ENCODE data around the gene SIPA1L3.
A peak's percentile ranks its signal among the peaks of the same experiment; 100 is the strongest.
"Not testable (repeated sequence)": the region's sequence is repeated elsewhere in the genome, so short reads cannot be mapped to it uniquely, and the experiment has no call there.

The SIPA1L3 gene

DNA sequence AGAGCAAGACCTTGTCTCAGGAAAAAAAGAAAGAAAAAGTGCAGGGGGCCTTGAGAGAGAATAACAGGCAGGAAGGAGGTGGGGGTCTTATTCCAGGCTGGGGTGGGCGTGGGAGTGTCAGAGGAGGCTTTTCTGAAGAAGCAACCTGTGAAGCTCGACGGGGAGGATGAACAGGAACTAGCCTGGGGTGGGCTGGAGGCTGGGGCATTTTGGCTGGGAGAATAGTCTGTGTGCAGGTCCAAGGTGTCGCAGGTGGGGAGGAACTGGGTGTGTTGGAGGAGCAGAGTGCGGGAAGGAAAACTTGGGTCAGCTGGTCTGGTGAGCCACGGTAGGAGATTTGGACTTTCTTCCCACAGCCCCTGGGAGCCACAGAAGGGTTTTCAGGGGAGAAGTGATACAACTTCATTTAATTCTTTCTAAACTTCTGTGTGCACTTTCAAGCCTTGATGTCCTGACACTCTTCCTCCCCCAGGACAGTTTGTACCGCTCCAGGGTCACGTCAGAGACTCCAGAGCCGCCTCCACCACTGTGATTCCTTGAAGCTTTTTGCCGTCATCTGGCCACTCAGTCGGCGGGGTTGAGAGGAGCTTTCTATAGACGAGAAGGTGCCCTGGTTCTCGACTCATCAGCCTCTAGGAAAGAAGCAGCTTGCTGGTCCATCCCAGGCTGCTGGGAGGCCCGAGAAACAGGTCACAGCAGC is 138.7 kb downstream of the SIPA1L3 start:
- DNase-seq = no peak

DNA sequence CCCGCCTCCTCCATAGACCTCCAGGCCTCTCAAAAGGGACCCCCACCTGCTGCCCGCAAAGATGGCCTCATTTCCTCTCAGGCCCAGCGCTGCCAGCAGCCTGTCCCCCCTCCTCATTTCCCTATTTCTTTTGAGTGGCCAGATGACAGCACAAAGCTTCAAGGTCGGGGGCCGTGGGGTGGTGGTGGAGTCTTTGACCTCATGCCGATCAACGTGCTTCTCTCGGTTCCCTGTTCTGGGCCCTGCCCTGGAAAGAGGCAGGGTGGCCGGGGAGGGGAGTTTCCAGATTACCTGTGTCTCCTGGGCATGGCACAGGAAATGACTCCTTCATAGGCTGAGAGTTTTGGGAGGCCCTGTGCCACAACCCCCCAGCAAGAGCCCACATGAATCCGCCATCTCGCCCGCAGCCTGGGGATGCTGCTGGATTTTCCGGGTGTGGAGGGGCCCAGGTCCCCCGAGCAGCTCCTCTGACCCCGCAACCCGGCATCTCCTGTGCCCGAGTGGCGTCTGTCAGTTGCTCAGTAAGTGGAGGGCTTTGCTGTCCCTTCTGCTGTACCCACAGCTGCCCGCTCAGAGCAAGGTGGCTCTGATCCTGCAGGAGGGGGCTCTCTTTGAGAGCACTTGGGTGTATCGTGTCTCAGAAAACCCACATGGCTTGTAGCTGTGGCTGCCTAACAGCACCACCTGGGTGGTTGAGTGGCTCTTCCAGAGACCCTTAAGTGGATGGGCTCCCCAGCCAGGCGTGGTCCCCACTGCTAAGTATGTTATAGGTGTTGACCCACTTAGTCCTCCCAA is 139.4 kb downstream of the SIPA1L3 start:
- no peak for DNase-seq

DNA sequence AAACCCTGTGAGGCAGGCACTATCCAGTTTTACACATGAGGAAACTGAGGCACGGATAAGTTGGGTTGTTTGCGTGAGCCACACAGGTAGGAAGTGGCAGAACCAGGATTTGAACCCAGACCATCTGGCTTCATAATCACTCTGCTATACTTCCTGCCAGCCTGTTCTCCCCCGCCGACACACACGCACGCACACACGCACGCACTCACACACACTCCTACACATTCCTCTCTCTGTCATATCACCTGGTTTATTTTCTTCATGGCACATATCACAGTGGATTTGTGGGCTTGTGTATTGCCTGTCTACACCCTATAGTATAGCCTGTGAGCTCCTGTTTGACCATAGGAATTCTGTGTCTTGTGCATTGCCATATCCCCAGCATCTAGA is 140.0 kb downstream of the SIPA1L3 start:
- DNase-seq = no peak

DNA sequence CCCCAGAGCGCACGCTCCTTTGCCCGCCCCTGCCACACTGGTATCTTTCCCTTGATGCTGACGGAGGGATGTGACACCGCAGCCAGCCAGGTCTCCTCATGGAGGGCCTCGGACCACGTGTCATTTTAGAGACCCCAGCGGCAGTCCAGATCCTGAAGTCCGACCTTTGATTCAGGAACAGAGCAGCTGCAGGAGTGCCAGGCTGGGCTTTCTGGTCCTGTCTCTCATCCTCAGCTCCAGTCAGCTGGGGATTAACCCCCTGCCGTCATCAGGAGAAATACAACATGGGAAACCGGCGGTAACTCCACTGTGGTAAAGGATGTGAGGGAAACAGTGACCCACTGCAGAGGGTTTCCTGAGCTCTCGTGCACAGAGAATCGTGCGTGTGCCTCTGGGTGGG is 140.6 kb downstream of the SIPA1L3 start:
- DNase-seq = no peak

DNA sequence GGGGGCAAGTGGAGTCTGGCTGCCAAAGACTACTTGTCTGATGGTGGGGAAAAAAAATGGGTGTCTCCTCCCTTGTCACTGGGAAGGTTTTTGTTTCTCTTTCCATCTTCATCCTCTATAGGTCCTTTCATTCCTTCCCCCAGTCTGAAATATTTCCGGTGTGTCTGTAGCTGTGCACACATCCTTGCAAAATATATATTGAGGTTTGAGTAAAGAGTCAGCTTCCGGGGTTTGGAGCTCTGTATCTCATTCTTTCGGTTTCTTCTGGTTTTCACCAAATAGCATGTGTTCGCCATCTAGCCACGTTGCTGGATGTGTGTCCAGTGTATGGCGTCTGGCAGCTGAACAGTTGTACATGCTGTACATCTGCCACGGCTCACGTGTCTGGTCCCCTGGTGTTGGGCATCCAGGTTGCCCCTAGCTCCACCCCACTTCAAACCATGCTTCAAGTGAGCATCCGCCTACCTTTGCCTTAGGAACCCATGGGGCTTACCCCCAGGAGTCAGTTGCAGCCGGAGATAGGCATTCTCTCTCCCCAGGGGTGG is 142.2 kb downstream of the SIPA1L3 start:
- no peak for DNase-seq

DNA sequence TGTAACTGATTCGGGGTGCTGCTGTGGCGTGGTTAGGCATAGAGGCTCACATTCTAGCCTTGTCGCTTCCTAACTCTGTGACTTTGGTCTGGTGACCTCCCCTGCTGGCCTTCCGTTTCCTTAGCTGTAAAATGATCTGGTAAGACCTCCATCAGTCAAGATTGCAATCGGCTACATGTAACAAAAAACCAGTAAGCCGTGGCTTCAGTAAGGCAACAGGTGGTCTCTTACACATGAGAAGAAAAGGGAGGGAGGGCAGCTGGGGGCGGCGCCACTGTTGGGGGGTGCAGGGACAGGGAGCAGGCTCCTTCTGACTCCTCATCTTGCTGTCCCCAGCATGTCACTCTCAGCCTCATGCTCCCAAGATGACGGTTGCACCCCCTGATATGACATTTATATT is 148.0 kb downstream of the SIPA1L3 start:
- DNase-seq = peak; percentile 49

DNA sequence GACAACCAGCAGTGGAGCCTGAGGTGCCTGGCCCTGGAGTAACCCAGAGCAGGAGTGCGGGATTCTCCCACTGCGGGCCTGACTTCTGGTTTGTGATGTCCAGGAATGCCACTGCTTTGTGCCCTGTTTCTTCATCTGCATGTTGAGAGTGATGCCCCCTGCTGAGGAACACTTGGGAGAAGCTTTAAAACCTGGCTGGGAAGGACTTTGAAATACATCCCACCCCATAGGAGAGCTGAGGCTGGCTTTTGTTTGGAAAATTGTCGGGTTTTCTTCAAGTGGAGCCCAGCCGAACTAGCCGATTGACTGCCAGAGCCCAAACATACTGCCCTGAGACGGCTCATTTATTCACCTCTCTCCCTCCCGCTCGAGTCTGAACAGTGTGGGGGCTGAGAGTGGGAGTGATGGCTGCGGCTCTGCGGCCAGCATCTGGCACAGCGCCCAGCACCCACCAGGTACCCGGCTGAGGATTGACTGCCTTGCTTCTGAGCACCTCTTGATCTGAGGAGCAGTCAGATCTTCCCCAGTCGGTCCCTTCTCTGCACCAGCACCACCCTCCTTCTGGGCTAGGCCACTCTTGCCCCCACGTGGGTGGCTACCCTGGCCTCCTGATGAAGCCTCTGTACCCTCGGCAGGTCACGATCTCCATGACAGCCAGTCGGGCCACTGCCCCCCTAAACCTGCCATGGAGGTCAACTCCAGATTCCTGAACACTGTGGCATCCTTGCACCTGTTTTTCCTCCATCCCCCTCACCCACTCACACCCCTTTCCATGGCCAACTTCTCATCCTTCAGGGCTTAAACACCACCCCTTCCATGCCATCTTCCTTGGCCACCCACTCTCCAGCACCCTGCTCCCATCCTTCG is 148.9 kb downstream of the SIPA1L3 start:
- no peak for DNase-seq

DNA sequence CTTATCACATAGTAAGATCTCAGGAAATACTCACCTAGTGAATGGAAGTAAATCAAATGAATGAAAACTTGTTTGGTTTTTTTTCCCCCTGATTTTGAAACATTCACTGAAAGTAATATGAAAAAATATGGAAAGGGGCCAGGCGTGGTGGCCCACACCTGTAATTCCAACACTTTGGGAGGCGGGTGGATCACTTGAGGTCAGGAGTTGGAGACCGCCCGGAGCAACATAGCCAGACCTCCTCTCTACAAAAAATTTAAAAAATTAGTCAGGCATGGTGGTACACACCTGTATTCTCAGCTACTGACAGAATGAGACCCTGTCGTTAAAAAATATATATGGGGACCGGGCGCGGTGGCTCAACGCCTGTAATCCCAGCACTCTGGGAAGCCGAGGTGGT is 149.6 kb downstream of the SIPA1L3 start:
- no peak for DNase-seq

DNA sequence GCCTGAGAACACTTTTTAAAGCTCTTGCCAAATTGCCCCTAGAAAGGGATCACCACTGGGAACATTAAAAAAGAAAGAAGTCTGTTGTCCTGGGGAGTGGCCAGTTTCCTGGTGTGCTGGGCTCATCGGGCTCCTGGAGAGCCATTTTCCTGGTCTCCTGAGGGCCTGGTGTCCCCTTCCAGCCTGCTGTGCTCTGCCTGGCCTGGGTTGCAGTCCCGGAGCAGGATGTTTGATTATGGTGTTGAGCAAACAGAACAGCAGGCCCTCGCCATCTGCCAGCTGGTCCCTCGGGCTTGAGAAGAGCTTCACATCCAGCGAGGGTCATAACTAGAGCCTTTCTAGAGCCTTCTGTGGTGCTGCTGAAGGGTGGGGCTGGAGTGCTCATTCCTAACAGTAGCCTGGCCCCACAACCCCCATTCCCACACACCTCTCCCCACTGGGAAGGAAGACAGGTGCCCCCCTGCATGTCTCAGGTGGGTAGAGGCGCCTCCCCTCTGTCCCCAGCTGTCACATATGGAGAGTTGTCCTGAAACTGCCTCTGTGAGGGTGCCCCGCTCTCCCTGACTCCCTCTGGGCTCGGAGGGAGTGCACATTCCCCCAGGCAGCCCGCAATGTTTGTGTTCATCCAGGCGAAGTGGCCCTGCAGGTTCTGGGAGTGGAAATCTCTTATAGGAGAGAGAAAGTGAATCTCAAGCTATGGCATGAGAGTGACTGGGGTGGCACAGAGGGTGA is 151.1 kb downstream of the SIPA1L3 start:
- DNase-seq = peak; percentile 91

DNA sequence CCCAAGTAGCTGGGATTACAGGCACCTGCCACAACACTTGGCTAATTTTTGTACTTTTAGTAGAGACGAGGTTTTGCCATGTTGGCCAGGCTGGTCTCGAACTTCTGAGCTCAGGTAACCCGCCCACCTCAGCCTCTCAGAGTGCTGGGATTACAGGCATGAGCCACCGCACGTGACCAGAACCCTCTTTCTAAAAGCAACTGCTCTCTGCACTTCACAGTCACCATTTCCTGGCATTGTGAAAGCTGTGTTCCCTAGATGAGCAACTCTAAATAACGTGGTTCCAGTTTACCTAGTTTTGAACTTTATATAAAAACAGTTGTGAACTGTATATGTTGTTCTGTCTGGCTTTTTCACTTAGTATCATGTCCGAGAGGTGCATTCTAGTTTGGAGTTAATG is 152.9 kb downstream of the SIPA1L3 start:
- no peak for DNase-seq

DNA sequence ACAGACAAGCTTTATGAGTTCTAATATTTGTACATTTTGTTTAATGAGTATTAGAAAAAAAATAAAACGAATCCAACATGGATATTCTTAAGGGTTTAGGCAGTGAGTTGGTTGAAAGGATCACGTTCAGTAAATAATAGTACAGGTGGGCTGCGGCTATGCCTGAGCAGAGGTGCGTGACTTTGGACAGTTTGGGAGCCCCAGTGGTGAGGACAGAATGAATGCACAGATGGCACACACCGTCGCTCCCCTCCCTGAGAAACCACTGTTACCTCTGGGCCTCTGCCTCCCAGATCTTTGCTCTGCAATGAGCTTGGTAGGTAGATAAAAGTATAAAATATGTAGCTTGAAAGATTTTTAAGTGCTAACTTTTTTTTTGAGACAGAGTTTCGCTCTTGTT is 153.3 kb downstream of the SIPA1L3 start:
- DNase-seq = peak; percentile 82

DNA sequence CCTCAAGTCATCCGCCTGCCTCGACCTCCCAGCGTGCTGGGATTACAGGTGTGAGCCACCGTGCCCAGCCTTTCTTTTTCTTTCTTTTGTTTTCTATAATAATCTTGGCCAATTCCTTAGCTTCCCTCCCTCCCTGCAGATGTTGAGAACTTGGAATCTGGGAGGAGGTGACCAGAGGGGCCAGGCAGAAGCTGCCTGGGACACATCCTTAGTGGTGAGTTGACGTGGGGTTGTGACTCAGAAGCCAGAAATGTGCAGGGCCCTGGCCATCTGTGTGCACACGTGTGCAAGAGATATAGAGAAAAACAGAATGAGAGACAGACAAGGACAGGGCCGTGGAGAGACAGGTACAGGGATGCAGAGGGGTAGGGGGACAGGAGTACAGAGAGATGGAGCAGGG is 154.3 kb downstream of the SIPA1L3 start:
- DNase-seq = no peak

DNA sequence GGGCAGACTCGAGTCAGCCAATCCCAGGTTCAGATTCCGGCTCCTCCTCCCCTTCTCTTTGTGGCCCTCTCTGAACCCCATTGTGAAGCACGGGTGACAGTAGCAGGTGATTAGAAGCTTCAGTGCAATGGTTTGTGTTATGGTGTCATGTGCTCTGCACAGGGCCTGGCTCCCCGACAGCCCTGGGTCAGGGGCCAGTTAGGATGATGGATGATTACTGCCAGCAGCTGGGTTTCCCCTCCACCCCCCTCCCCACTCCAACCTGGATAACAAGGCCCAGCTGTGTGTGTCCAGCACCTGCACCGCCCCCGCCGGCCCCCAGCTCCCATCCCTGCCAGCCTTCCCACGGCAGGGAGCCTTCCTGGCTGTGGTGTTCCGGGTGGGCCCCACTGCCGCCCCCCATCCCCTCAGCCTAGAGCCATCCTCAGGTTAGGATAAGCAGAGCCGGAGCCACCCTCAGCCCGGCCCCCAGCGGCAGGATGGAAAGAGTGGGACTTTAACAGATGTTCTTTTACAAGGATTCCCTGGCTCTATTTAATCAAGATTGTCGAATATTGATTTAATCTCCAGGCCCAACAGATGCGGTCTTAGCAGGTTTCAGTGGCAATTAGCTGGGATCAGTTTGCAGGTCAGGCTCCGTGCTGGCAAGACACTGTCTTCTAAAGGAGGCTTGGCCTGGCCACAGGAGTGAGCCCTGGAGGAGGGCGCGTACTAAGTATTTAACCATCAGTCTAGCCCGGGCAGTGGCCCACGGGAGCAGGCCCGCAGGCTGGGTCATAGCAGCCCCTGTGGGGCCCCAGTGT is 156.2 kb downstream of the SIPA1L3 start:
- peak; percentile 85 for DNase-seq

DNA sequence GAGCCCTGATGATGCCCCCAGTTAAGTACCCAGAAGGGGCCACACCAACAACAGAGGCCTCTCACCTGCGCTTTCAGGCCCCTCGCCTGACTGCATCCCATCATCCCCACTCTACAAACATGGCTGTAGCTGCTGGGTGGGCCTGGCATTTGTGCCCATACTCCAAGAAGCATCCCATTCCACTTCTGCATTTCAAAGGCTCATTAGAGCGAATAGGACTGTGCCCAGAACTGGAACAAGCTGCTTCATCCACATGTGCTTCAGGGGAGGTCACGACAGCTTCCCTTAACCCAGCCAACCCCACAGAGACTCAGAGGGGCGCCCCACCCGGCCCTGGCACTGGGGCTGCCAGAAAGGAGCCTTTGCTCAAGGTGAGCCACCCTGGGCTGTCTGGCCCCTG is 156.9 kb downstream of the SIPA1L3 start:
- no peak for DNase-seq

DNA sequence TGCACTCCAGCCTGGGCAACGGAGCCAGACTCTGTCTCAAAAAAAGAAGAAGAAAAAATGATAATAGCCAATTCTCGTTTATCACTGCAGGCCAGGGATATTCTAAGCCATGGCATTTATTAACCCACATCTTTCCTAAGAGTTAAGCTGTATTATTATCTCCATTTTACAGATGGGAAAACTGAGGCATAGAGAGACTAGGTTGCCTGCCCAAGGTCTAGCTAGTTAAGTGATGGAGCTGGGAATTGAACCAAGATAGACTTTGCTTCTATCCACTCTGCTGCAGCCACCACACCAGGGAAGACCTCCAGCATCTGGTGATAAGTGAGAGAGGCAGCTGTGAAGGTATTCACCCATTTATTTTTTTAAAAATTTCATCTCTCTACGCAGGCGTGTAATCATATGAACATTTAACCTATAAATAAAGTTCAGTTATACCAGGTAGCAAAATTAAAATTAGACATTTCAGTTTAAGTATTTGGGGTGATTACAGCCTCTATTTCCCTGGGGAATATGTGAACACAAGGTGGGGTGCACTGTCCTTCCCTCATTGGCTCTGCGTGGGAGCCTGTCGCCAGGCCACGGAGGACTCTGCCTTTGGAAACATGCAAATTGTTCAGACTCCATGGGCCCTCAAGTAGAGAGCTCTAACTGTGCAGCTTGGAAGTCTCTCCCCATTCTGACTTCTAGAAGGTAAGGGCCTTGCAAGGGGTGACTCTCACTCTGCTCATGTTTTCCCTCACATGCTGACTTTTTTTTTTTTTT is 157.8 kb downstream of the SIPA1L3 start:
- DNase-seq = no peak

DNA sequence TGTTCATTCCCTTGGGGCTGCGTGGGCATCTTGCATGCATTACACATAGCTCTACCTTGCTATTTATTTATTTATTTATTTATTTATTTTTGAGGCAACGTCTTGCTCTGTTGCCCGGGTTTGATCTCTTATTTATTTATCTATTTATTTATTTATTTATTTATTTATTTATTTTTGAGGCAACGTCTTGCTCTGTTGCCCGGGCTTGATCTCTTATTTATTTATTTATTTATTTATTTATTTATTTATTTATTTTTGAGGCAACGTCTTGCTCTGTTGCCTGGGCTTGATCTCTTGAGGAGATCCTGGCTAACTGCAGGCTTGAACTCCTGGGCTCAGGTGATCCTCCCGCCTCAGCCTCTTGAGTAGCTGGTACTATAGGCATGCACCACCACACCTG is 158.8 kb downstream of the SIPA1L3 start:
- not testable (repeated sequence) for DNase-seq

DNA sequence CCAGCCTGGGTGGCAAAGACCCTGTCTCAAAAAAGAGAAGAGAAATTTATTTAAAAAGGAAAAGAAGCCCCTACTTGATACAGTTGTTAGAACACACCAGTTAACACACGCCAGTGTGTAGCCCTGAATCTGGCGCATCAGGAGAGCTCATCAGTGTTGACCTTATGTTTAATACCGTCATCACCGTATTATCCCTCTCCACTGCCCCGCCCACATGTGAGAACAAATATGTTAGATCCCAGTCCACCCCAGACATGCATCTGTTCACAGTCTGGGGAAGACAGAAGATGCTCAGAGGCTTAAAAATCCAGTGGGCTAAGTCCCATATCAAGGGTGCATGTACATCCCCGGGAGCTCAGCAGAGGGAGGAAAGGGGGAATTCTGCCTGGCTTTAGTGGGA is 161.8 kb downstream of the SIPA1L3 start:
- no peak for DNase-seq

DNA sequence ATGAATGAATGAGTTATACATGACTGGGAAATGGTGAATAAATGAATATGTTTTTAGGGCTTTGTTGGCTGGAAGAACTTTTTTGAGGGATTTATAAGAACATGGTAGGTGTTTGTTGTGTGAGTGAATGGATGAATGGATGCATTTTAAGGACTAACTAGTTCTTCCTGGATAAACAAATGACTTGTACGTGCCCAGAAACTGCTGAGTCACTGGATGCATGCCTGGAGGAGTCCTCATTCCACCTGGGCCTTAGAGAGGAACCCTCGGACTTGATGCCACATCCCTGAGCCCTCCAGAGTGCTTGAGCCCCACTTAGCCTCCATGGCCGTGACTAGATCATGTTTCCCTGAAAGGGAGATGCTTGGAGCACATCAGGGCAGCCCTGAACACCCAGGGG is 163.6 kb downstream of the SIPA1L3 start:
- no peak for DNase-seq

DNA sequence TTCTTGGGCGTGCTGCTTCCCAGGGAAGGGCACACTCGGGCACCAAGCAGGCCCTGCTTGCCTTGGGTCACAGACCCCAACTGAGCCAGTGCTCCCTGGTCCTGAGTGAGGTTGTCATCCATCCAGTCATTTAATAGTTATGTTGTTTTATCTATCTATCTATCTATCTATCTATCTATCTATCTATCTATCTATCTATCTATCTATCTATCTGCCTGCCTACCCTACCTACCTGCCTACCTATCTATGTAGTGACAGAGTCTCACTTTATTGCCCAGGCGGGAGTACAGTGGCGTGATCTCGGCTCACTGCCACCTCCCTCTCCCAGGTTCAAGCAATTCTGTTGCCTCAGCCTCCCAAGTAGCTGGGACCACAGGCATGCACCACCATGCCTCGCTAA is 164.0 kb downstream of the SIPA1L3 start:
- DNase-seq = not testable (repeated sequence)

DNA sequence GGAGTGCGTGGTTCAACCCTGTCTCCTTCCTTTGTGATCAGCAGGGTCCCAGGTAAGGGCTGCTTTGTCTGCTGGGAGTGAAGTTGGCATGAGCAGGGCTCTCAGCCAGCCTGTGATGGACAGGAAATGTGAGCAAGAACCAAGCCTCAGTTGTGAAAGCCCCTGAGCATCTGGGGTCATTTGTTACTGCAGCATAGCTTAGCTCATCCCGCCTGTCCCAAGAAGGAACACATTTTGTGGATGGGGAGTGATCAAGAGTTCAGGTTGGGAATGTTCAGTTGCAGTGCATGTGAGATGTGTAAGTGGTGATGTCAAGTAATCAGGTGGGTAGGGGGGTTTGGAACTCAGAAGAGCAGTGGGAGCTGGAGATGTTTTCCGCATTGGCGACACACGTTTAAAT is 164.6 kb downstream of the SIPA1L3 start:
- DNase-seq = no peak
